Measurements from ENCODE around the gene KLHL40.

GRCh38 chr3:42721690-42722089 is 36.4 kb downstream of the KLHL40 start:
- TF ChIP-seq CTCF (IDR thresholded peaks at IDR 0.05) (no peak), EP300 (IDR thresholded peaks at IDR 0.05) (no peak), POLR2A (IDR thresholded peaks at IDR 0.05) (no peak)
